ENCODE data around the gene RCL1.
"Not testable (repeated sequence)": the region's sequence is repeated elsewhere in the genome, so short reads cannot be mapped to it uniquely, and the experiment has no call there.

RCL1 gene

GRCh38 chr9:4792572-4793458, at the start of gene RCL1:
RCL1 (plus strand) TSS chr9:4792944; CDS start chr9:4793092, 148 bp downstream.
- peak within 1 kb of the TSS; percentile 35 to 83 for H3K9ac ChIP-seq (ENCODE audit: low read depth in 1 of 2, low read length in 2 of 2)
- no peaks in the 10 kb centered on the region for H3K27me3 ChIP-seq (ENCODE audit: control insufficient read depth in 1 of 2, insufficient read depth in 2 of 2, low read length in 2 of 2)
- peak within 1 kb of the TSS; percentile 82 for H3K27ac ChIP-seq (ENCODE audit: low read depth, low read length)

DNA sequence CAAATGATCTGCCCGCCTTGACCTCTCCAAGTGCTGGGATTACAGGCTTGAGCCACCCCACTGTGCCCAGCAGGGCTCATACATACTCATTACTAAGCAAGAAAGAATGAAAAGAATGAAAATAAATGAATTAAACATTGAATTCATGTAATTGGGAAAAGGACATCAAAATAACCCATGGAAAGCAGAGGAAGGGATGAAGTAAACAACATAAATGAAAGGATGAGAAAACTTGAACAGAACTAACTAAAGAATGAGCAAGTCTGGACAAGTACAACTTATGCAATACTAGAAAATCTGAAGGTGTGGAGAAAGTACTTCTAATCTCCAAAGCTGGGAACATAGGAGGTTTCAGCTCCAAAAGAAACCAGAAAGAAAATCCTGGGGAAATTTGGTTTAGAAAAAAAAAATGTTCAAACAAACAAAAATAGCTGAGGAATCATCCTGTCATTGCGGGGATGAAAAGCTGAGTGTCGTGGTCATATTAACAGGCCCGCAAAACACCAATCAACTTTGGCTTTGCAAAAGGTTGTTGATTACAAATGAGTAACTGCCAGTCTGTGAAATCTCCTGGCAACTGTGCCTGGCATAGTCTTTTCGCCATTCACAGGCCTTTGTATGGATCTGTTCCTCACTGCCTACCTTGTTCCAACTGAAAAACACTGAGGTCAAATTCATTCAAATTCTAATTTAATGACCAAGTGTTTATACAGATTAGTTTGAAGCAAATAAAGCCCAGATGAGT, 49.4 kb upstream of the RCL1 start:
- H3K4me1 ChIP-seq (ENCODE audit: control insufficient read depth in 1 of 2, insufficient read depth in 2 of 2, low read length in 2 of 2) = peaks cover 6 to 13% of the 10 kb centered on the region in 2 donors
- no peak overlapping the region for H3K4me3 ChIP-seq (ENCODE audit: low read depth in 1 of 2, low read length in 2 of 2)
- H3K36me3 ChIP-seq (ENCODE audit: control insufficient read depth in 1 of 2, insufficient read depth in 2 of 2, low read length in 2 of 2) = no peaks in the 10 kb centered on the region
- no peak overlapping the region for H3K27ac ChIP-seq (ENCODE audit: low read depth, low read length)
- no peaks in the 10 kb centered on the region for H3K27me3 ChIP-seq (ENCODE audit: control insufficient read depth in 1 of 2, insufficient read depth in 2 of 2, low read length in 2 of 2)
- H3K9me3 ChIP-seq (ENCODE audit: control insufficient read depth in 1 of 2, low read length in 2 of 2) = no peaks in the 10 kb centered on the region
- H3K9ac ChIP-seq (ENCODE audit: low read depth in 1 of 2, low read length in 2 of 2) = no peak overlapping the region

More at GRCh38 chr9:4792572-4793458, at the start of gene RCL1:
- peaks cover 18 to 22% of the 10 kb centered on the region in 2 donors for H3K4me1 ChIP-seq (ENCODE audit: control insufficient read depth in 1 of 2, insufficient read depth in 2 of 2, low read length in 2 of 2)
- H3K36me3 ChIP-seq (ENCODE audit: control insufficient read depth in 1 of 2, insufficient read depth in 2 of 2, low read length in 2 of 2) = no peaks in the 10 kb centered on the region
- H3K9me3 ChIP-seq (ENCODE audit: control insufficient read depth in 1 of 2, low read length in 2 of 2) = no peaks in the 10 kb centered on the region
- H3K4me3 ChIP-seq (ENCODE audit: low read depth in 1 of 2, low read length in 2 of 2) = peak within 1 kb of the TSS; percentile 86 to 95

- Histone ChIP-seq H3K4me3 (ENCODE audit: low read depth in 1 of 2, low read length in 2 of 2) (no peak overlapping the region), H3K36me3 (ENCODE audit: control insufficient read depth in 1 of 2, insufficient read depth in 2 of 2, low read length in 2 of 2) (no peaks in the 10 kb centered on the region), H3K9me3 (ENCODE audit: control insufficient read depth in 1 of 2, low read length in 2 of 2) (peaks cover 0 to 2% of the 10 kb centered on the region in 2 donors), H3K27me3 (ENCODE audit: control insufficient read depth in 1 of 2, insufficient read depth in 2 of 2, low read length in 2 of 2) (no peaks in the 10 kb centered on the region), H3K4me1 (ENCODE audit: control insufficient read depth in 1 of 2, insufficient read depth in 2 of 2, low read length in 2 of 2) (peaks cover 6 to 8% of the 10 kb centered on the region in 2 donors), H3K9ac (ENCODE audit: low read depth in 1 of 2, low read length in 2 of 2) (no peak overlapping the region), H3K27ac (ENCODE audit: low read depth, low read length) (no peak overlapping the region)
Observed at GRCh38 chr9:4746278-4747030, 46.3 kb upstream of the RCL1 start.

- H3K27ac ChIP-seq (ENCODE audit: low read depth, low read length) = no peak overlapping the region
- no peaks in the 10 kb centered on the region for H3K27me3 ChIP-seq (ENCODE audit: control insufficient read depth in 1 of 2, insufficient read depth in 2 of 2, low read length in 2 of 2)
- no peaks in the 10 kb centered on the region for H3K36me3 ChIP-seq (ENCODE audit: control insufficient read depth in 1 of 2, insufficient read depth in 2 of 2, low read length in 2 of 2)
- no peaks in the 10 kb centered on the region for H3K4me1 ChIP-seq (ENCODE audit: control insufficient read depth in 1 of 2, insufficient read depth in 2 of 2, low read length in 2 of 2)
- no peak overlapping the region for H3K9ac ChIP-seq (ENCODE audit: low read depth in 1 of 2, low read length in 2 of 2)
- peaks cover 0 to 2% of the 10 kb centered on the region in 2 donors for H3K9me3 ChIP-seq (ENCODE audit: control insufficient read depth in 1 of 2, low read length in 2 of 2)
- no peak overlapping the region for H3K4me3 ChIP-seq (ENCODE audit: low read depth in 1 of 2, low read length in 2 of 2)
Observed at GRCh38 chr9:4748612-4749011, 44.1 kb upstream of the RCL1 start.

GRCh38 chr9:4750023-4750673, 42.6 kb upstream of the RCL1 start:
- H3K4me1 ChIP-seq (ENCODE audit: control insufficient read depth in 1 of 2, insufficient read depth in 2 of 2, low read length in 2 of 2) = no peaks in the 10 kb centered on the region
- H3K9me3 ChIP-seq (ENCODE audit: control insufficient read depth in 1 of 2, low read length in 2 of 2) = peaks cover 0 to 2% of the 10 kb centered on the region in 2 donors
- no peak overlapping the region for H3K4me3 ChIP-seq (ENCODE audit: low read depth in 1 of 2, low read length in 2 of 2)
- H3K36me3 ChIP-seq (ENCODE audit: control insufficient read depth in 1 of 2, insufficient read depth in 2 of 2, low read length in 2 of 2) = no peaks in the 10 kb centered on the region
- H3K9ac ChIP-seq (ENCODE audit: low read depth in 1 of 2, low read length in 2 of 2) = no peak overlapping the region
- no peak overlapping the region for H3K27ac ChIP-seq (ENCODE audit: low read depth, low read length)
- H3K27me3 ChIP-seq (ENCODE audit: control insufficient read depth in 1 of 2, insufficient read depth in 2 of 2, low read length in 2 of 2) = no peaks in the 10 kb centered on the region

DNA sequence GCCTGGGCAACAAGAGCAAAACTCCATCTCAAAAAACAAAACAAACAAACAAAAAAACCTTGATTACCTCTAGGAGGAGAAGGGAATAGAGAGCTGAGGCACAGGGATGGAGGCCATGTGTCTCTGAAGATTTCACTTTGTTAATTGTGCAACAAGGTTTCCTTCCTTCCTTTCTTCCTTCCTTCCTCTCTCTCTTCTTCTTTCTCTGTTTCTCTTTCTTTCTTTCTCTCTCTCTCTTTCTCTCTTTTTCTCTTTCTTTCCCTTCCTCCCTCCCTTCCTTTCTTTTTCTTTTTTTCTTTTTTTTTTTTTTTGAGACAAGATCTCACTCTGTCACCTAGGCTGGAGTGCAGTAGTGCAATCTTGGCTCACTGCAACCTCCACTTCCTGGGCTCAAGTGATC, 38.2 kb upstream of the RCL1 start:
- not testable (repeated sequence) for H3K36me3 ChIP-seq (ENCODE audit: control insufficient read depth in 1 of 2, insufficient read depth in 2 of 2, low read length in 2 of 2); H3K4me1 ChIP-seq (ENCODE audit: control insufficient read depth in 1 of 2, insufficient read depth in 2 of 2, low read length in 2 of 2); H3K27me3 ChIP-seq (ENCODE audit: control insufficient read depth in 1 of 2, insufficient read depth in 2 of 2, low read length in 2 of 2); H3K9ac ChIP-seq (ENCODE audit: low read depth in 1 of 2, low read length in 2 of 2); H3K27ac ChIP-seq (ENCODE audit: low read depth, low read length); H3K9me3 ChIP-seq (ENCODE audit: control insufficient read depth in 1 of 2, low read length in 2 of 2); H3K4me3 ChIP-seq (ENCODE audit: low read depth in 1 of 2, low read length in 2 of 2)

DNA sequence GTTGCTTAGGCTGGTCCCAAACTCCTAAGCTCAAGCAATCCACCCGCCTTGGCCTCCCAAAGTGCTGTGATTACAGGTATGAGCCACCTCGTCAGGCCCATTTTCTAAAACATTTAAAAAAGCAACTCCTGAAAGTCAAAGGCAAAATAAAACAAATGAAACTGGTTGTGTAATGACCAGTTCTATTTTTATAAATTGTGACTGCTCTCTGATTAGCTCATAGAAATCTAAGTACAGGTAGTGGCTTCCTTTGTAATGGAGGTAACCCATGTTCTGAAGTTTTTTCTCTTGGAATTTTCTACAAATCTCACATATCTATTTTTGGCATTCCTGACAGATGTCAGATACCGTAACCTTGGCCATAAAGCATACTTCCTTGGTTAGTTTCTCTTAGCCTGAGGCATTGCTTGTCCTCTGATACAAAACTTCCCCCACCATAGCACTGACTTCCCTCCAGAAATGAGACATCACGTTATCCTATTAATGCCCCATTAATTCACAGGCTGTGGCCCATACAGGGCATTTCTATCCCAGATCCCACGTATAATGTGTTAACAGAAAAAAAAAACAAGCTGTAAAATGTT, 37.6 kb upstream of the RCL1 start:
- peaks cover 0 to 2% of the 10 kb centered on the region in 2 donors for H3K9me3 ChIP-seq (ENCODE audit: control insufficient read depth in 1 of 2, low read length in 2 of 2)
- H3K9ac ChIP-seq (ENCODE audit: low read depth in 1 of 2, low read length in 2 of 2) = no peak overlapping the region
- no peak overlapping the region for H3K4me3 ChIP-seq (ENCODE audit: low read depth in 1 of 2, low read length in 2 of 2)
- peaks cover 0 to 3% of the 10 kb centered on the region in 2 donors for H3K4me1 ChIP-seq (ENCODE audit: control insufficient read depth in 1 of 2, insufficient read depth in 2 of 2, low read length in 2 of 2)
- no peak overlapping the region for H3K27ac ChIP-seq (ENCODE audit: low read depth, low read length)
- H3K36me3 ChIP-seq (ENCODE audit: control insufficient read depth in 1 of 2, insufficient read depth in 2 of 2, low read length in 2 of 2) = no peaks in the 10 kb centered on the region
- H3K27me3 ChIP-seq (ENCODE audit: control insufficient read depth in 1 of 2, insufficient read depth in 2 of 2, low read length in 2 of 2) = no peaks in the 10 kb centered on the region

DNA sequence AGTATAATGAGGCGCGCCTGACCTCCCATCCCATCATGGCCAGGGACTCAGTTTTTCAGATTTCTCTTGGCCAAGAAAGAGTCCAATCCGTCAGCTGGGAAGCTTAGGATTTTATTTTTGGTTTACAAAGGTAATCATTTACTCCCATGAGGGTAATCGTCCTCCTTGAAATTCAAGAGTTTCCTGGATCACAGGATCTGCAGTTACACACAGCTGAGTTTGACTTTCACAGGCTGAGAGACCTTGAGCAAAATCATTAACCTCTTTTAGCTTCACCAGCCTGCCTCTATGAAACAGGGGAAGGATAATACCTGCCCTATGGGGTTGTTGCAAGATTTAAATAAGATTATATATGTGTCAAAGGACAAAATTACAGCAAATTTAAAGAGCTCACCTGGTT, 36.3 kb upstream of the RCL1 start:
- H3K9ac ChIP-seq (ENCODE audit: low read depth in 1 of 2, low read length in 2 of 2) = no peak overlapping the region
- peaks cover 0 to 3% of the 10 kb centered on the region in 2 donors for H3K4me1 ChIP-seq (ENCODE audit: control insufficient read depth in 1 of 2, insufficient read depth in 2 of 2, low read length in 2 of 2)
- H3K27ac ChIP-seq (ENCODE audit: low read depth, low read length) = peak overlapping the region; percentile 20

GRCh38 chr9:4760122-4760521, 32.6 kb upstream of the RCL1 start:
- Histone ChIP-seq H3K9me3 (ENCODE audit: control insufficient read depth in 1 of 2, low read length in 2 of 2) (no peaks in the 10 kb centered on the region), H3K4me1 (ENCODE audit: control insufficient read depth in 1 of 2, insufficient read depth in 2 of 2, low read length in 2 of 2) (peaks cover 7 to 15% of the 10 kb centered on the region in 2 donors), H3K4me3 (ENCODE audit: low read depth in 1 of 2, low read length in 2 of 2) (no peak overlapping the region), H3K27ac (ENCODE audit: low read depth, low read length) (no peak overlapping the region), H3K36me3 (ENCODE audit: control insufficient read depth in 1 of 2, insufficient read depth in 2 of 2, low read length in 2 of 2) (no peaks in the 10 kb centered on the region), H3K27me3 (ENCODE audit: control insufficient read depth in 1 of 2, insufficient read depth in 2 of 2, low read length in 2 of 2) (no peaks in the 10 kb centered on the region), H3K9ac (ENCODE audit: low read depth in 1 of 2, low read length in 2 of 2) (no peak overlapping the region)

More for the DNA sequence above, 36.3 kb upstream of the RCL1 start:
- Histone ChIP-seq H3K36me3 (ENCODE audit: control insufficient read depth in 1 of 2, insufficient read depth in 2 of 2, low read length in 2 of 2) (no peaks in the 10 kb centered on the region), H3K27me3 (ENCODE audit: control insufficient read depth in 1 of 2, insufficient read depth in 2 of 2, low read length in 2 of 2) (no peaks in the 10 kb centered on the region), H3K9me3 (ENCODE audit: control insufficient read depth in 1 of 2, low read length in 2 of 2) (no peaks in the 10 kb centered on the region), H3K4me3 (ENCODE audit: low read depth in 1 of 2, low read length in 2 of 2) (no peak overlapping the region)
